GM18519 (cell line): ENCODE results near the gene GALNT8.
"Not testable (repeated sequence)": the region's sequence is repeated elsewhere in the genome, so short reads cannot be mapped to it uniquely, and the experiment has no call there.

Source experiments
- ATAC-seq: cut with Tn5 transposase; IDR thresholded peaks from one replicate; pipeline ENCODE4 v1.9.1; 2021; ENCODE audit warnings: mild to moderate bottlenecking, moderate library complexity; ENCODE audit not compliant: unreplicated experiment, low FRiP score

GALNT8 gene, protein sequence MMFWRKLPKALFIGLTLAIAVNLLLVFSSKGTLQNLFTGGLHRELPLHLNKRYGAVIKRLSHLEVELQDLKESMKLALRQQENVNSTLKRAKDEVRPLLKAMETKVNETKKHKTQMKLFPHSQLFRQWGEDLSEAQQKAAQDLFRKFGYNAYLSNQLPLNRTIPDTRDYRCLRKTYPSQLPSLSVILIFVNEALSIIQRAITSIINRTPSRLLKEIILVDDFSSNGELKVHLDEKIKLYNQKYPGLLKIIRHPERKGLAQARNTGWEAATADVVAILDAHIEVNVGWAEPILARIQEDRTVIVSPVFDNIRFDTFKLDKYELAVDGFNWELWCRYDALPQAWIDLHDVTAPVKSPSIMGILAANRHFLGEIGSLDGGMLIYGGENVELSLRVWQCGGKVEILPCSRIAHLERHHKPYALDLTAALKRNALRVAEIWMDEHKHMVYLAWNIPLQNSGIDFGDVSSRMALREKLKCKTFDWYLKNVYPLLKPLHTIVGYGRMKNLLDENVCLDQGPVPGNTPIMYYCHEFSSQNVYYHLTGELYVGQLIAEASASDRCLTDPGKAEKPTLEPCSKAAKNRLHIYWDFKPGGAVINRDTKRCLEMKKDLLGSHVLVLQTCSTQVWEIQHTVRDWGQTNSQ

DNA sequence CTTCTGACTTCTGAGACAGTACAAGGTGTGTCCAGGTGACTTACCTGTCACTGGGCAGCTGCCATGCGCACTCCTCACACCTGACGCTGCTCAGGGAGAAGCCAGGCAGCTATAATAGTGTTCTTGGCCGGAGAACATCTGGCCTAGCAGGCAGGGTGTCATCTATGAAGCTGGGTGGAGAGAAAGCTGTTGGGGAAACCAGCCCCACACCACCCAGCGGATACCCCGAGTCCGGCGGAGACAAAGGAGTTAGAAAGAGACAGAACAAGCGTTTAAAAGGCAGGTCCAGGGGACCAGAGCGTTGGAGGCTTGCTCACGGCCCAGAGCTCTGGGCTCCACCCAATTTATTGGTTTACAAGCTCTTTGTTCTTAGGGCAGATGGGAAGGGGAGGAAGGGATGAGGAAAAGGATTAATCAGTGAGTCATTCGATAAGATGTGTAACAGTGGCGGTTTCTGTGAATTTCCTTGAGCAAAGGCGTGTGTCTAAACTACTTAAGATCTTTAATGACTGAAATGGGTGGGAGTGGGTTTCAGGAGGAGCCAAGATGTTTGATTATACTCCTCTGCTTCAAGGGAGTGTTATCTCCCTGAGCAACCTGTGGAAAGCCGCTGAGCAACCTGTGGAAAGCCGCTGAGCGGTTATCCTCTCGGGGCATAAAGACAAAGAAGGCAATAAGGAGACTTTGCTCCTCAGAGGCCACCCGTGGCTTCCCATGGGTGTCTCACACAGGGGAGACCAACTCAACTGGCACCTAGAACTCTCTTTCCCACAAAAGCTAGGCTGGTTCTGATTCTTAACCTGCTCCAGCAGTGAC lies at the start of gene GALNT8:
GALNT8 (plus strand) TSS at position 580 of the 816 bp plus-strand sequence. CDS start 278 bp downstream, outside the sequence.
- ATAC-seq = no peak

- ATAC-seq = no peak
Observed at GRCh38 chr12:4679711-4680110, 40.5 kb upstream of the GALNT8 start.

DNA sequence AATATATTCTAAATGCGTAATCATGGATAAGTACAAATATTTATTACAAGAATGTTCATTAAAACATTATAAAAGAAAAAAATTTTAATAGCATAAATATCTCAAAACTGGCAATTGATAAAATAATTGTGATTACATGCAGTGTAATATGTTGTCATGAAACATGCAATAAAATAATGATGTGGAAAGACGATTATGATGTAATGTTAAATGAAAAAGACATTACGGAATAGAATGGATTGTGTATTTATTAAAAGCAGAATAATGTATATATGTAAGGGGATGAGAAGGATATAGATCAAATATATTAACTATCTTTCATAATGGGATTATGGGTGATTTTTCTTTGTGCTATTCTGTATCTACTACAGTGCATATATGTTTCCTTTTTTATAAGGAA lies 38.5 kb upstream of the GALNT8 start:
- no peak for ATAC-seq

DNA sequence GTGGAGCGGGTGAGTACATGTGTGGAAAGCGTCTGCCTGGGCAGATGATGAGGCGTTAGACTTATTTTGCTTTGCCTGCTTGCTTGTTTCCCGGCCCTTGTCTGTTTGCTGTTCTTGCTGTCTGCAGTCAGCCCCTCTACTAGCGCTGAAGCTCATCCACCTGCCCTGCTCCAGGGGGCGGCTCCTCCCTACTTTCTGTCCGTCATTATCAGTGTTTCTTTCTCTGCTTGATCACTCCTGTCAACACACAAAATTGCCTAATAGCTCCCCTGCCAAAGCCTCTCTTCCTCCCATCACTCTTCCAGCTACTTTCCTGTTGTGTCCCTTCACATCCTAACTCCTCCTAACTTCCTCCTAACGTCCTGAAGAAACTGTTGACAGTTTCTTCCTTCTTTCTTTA lies 34.9 kb upstream of the GALNT8 start:
- no peak for ATAC-seq

- no peak for ATAC-seq
Observed at GRCh38 chr12:4690760-4691159, 29.4 kb upstream of the GALNT8 start.

DNA sequence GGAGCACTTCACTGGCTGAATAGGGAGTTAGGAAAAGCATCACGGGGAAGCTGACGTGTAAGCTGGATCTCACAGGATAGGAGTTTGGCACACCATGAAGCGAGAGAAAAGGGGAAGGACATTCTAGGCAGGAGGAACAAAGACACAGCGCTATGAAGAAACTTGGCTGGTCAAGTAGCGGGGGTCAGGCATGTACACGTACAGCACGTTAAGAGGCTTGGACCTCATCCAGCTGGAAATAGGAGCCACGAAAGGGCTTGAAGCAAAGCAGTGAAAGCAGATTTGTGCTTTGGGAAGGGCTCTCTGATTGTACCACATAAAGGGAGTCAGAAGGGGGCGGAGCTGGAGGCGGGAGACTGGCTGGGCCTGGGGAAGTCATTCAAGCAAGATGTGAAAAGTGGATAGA lies 19.6 kb upstream of the GALNT8 start:
- ATAC-seq = no peak

DNA sequence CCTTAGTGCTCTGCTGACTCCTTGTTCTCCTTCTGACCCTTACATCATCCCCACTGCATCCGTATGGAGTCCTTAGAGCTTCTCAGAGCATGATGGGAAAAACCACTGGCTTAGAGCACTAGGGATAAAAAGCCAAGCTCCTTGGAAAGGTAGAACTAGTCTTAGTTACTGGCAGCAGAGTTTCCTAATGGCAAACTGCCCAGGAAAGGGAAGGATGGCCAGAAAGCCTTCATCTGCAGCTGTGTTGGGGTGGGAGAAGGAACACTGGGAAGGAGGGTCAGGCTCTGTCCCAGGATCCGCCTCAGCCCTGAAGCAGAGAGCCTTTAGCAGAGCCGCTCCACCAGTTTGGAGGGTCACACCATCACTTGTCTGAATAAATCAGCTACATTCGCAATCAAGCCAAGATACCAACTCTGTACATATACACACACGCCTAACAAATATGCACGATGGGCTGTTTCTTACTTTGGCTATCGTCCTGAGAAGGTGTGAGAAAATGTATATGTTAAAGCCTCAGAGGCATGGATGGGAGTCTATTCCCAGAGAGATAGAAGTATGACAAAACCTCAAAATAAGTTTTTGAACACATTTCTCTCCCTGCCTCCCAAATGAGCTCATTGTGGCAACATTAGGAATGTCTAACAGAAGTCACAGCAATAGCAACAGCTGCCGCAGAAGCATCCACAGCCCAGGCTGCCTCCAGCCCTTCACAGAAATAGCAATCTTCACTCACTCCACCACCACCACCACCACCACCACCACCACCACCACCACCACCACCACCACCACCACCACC lies 18.6 kb upstream of the GALNT8 start:
- ATAC-seq = no peak

- ATAC-seq = no peak
Observed at GRCh38 chr12:4703676-4704075, 16.5 kb upstream of the GALNT8 start.

GRCh38 chr12:4705824-4706223 lies 14.4 kb upstream of the GALNT8 start:
- no peak for ATAC-seq

DNA sequence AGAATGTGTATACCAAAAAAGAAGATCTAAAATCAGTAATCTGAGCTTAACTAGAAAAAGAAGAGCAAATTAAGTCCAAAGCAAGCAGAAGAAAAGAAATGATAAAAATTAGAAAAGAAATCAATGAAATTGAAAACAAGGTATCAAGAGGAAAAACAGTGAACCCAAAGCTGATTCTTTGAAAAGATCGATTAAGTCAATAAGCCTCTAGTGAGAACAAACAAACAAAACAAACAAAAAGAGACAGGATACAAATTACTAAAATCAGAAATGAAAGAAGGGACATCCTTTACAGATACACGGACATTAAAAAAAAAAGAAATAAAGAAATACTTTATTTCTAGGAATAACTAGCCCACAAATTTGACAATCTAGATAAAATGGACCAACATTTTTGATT lies 12.9 kb upstream of the GALNT8 start:
- no peak for ATAC-seq

DNA sequence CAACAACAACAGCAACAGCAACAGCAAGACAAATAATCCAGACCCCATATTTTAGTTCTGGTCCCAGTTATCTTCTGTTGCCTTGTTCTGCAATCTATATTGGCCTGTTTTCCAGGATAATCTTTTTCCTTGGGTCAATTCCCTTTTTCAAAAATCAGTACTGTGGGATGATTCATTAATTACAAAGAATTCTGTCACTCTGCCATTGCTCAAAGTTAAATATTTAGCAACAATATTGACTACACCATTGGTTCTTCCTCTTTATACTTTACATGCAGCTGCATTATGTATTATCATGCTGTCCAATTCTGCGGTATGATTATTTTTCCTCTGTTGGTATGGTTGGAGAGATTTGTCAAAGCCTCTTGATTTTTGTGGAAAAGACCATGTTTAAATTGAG lies 10.1 kb upstream of the GALNT8 start:
- no peak for ATAC-seq

- ATAC-seq = no peak
Observed at GRCh38 chr12:4714879-4715278, 5.3 kb upstream of the GALNT8 start.

DNA sequence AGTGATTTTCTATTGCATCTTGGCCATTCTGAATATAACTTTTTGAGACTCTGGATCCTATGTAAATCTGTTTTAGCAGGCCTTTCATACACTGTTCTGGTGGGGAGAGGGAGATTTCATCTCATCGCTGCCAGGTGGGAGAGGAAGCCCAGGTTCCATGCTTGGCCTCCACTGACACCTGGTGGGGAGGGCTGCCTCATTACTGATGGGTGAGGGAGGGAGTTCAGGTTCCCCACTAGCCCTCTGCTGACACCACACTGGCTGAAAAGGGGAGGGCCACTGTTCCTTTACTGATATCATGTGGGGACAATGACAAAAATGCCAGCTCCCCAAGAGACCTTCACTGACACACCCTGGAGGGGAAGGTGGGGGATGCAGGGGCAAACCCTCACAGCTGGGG lies 2.4 kb upstream of the GALNT8 start:
- no peak for ATAC-seq

- ATAC-seq = no peak
Observed at GRCh38 chr12:4720637-4720995, 416 bp downstream of the GALNT8 start.

DNA sequence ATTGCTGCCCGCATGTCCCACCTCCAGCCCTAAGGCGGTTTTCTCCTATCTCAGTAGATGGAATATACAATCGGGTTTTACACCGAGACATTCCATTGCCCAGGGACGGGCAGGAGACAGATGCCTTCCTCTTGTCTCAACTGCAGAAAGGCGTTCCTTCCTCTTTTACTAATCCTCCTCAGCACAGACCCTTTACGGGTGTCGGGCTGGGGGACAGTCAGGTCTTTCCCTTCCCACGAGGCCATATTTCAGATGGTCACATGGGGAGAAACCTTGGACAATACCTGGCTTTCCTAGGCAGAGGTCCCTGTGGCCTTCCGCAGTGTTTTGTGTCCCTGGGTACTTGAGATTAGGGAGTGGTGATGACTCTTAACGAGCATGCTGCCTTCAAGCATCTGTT lies 1.4 kb downstream of the GALNT8 start:
- ATAC-seq = not testable (repeated sequence)

DNA sequence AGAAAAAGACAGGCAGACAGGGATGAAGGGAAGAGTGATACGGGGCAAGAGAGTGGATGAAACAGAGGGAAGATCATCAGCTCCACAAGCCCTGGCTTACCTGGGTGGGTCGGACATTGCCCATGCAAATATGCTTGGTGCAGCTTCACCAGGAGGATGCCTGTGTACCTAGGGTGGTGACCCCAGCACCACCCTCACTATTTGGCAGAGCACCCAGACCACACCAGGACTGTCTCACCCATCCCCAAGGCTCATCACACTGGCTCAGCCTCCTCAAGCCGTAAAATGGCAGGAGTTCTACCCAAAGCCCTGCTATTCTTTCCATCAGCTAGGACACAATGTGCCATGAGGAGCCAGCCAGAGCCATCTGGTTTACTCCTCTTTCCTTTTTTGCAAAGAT lies 3.0 kb downstream of the GALNT8 start:
- ATAC-seq = no peak

- ATAC-seq = no peak
Observed at GRCh38 chr12:4725057-4725456, 4.9 kb downstream of the GALNT8 start.

DNA sequence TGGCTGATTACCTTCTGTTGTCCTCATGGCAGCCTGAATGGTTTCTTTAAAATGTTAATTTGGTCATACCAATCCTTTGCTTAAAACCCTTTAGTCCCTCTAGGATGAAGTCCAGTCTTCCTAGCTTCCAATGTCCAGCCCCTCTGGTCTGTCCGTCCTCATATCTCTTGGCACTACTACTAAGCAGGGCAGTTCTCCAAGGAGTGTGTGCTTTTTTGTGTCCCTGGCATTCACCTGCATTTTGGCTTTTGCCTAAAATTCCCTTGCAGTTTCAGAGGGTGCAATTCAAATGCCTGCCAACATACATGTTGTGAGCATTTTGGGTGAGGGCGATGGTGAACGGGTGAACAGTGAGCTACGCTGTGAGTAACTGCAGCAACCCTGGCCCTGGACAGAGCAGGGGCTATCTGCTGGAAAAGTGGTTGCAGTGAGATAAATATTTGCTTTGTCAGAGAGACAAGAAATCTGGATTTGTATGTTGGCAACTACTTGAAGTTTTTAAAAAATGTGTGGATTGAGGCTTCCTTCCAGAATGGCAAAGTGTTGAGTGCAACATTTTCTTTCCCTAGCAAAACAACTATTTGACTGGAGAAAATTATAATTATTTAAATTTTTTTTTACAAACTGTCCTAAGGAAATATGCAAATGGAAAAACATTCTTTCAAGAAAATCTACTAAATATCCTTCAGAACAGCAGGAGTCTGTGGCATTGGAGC lies 14.6 kb downstream of the GALNT8 start:
- ATAC-seq = no peak

- no peak for ATAC-seq
Observed at GRCh38 chr12:4736091-4736490, 15.9 kb downstream of the GALNT8 start.

- no peak for ATAC-seq
Observed at GRCh38 chr12:4738541-4738940, 18.3 kb downstream of the GALNT8 start.
